ENCODE data around the gene NOX3.

The NOX3 gene

DNA sequence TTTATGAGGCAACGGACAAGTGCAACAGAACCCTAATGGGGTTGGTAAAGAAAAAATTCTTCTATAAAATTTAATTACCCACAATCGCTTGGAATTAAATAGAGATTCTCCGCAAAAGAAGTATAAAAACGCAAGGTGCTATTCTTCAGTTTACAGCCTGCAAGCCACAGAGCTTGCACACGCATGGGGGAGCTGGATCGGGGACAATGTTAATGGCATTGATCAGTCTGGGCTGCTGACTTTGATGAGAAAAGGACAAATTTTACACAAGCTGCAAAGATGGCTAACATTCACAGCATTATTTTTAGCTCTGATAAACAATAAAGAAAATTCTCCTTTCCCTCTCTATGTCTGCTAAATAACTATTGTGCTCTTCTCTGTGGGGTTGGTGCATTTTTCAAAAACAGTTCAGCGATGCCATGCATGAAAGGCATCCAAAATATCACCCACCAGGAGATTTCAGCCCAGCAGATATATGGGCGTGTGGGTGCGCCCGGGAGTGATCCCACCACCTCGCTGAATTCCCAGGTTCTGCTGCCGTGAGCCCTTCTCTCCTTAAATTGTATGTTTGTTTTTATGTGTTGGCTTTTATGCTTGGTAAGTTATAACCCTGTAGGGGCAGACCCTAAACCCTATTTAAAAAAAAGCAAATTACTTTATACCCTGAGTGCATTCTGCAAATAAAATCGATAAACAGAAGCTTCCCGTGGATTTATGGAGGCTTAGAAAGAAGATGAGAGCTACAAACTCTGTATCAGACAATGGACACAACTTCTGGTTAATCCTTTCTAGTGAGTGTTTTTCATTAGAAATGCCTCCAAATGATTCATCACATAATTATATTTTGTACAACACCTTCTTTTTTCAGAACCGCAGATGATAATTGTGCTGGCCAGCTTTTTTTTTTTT, 55.6 kb downstream of the NOX3 start:
- DNase-seq (ENCODE audit: low read depth in 2 of 2): no peak

DNA sequence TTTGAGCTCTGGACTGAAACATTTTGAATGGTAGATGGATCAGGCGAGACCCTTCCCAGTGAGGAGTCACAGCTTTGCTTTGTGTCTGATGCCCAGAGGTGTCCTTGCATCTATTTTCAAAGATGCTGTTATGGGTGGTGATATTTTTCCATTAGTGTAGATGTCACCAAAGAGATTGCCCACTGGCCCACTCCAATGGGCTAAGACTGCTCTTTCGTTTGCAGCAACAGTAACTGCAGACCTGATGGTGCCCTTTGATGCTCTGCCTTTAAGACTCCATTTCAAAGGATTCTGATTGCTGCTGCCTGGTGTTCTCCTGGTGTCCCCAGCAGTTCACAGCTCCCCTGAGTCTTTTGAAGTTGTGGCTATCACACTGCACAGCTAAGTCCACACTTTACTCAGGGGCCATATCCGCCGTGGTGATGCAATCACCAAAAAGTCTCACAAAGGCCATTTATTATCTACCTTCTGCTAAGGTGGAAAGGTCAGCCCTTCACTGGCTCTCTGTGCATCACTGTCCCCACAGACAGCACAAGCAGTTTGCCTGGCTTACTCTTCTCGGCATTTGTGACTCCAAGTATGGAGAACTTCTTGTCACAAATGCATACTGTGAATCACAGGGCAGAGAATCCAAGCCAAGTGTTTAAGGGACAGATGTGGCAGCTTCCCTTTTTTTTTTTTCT, 56.4 kb downstream of the NOX3 start:
- no peak for DNase-seq (ENCODE audit: low read depth in 2 of 2)

DNA sequence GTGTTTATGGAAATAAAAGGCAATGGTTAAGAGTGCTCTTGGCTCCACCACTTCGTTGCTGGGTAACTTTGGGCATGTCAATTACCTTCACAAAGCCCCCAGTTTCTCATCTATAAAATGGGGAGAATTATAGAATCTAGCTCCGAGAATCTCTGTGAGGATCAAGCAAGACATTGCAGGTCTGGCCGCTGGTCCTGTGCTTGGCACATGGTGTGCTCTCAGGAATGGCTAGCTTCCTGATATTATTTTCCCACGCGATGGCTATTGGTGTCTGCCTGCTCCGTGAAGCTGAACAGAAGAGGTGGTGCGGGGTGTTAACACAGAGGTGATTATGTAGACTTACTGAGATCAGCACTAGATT, 57.0 kb downstream of the NOX3 start:
- DNase-seq (ENCODE audit: low read depth in 2 of 2): no peak

DNA sequence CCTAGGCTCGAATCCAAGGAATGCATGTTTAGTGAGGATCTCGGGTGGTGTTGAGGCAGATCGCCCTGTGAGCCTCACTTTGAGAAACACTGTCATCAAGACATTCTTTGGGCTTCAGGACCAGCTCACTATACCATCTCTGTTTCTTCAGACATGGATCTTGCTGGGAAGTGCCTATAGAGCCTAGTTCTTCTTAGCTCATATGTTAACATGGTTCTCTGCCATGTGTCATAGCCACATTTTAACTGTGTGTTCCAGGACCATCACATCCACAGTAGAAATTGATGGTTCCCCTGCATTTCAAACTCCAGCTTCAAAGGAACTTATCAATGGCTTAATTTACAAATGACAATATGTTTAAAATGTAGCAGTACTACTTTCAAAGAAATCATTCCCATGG, 57.4 kb downstream of the NOX3 start:
- DNase-seq (ENCODE audit: low read depth in 2 of 2): no peak

DNA sequence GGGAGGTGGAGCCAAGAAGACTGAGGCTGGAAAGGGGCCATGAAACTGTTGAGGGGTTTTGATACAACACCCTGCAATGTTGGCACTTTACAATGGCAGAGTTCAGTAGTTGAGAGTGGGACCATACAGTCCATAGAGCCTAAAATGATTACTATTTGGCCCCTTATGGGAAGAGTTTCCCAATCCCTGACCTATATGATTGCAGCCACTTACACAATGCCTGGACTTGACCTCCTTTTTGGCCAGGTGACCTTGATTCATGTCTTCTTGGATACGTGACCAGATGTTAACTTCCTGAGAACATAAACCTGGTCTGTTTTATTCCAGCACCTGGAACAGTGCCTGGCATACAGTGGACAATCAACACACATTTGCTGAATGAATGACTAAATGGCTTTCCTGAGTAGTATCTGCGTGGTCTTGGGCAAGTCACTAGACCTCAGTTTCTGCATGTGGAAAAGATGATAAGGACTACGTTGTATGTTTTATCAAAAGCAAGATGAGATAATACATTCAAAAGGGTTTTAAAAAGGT, 58.4 kb downstream of the NOX3 start:
- DNase-seq (ENCODE audit: low read depth in 2 of 2): no peak

DNA sequence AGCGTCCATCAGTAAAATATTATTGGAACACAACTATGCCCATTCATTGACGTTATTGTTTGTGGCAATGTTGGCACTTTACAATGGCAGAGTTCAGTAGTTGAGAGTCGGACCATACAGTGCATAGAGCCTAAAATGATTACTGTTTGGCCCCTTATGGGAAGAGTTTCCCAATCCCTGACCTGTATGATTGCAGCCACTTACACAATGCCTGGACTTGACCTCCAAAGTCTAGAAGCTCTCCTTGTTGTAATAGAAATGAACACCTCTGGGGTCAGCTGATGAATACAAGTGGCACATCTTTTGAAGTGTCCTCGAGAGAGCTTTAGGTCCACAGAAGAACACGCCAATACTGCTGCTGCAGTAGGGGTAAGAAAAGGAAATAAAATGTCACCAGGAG, 59.0 kb downstream of the NOX3 start:
- no peak for DNase-seq (ENCODE audit: low read depth in 2 of 2)

DNA sequence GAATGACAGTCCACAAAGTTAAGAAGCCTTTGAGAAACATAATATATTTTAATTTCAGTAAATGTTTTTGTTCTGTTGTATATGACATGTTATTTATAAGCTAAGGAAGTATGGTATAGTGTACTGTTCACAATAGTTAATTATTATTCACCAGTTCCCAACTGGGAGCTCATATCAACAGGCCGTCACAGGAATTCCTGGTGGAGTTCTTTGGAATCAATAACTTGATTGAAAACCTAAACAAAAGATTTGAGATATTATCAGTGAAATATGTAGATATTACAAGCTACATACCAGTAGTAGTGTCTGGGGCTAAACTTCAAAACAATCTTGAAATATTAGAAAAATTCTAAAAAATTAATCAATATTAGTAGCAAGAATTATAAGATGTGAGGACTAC, 60.3 kb downstream of the NOX3 start:
- no peak for DNase-seq (ENCODE audit: low read depth in 2 of 2)

DNA sequence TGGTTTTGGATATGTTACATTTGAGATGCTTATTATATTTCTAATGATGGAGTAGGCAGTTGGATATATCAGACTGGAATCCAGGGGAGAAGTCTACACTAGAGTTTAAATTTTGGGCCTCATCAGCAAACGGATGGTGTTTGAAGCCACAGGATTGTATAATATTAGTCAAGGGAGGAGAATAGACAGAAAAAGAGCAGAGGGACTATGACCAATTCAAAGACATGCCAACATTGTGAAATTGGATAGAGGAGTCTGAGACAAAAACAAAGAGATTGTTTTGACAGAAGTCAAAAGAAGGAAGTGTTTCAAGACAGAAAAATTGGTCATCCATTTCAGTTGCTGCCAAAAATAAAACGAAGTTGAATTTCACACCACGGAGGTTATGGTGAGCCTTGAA, 66.5 kb downstream of the NOX3 start:
- no peak for DNase-seq (ENCODE audit: low read depth in 2 of 2)

DNA sequence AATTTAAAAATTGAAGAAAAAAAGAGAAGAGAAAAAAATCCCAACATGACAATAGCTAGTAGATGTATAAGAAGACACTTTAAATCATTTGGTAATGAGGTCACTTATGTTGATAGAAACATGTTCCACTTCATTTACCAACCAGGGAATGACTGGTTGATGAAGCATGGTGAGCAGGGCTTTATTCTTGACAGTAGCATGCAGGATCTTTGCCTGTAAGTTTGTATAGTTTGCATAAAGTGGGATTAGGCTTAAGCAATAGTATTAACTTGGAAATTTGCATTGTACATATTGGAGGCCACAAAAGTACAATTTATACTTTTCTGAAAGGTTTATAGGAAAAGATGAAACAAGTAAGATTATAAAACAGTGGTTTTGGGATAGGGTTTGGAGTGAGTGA, 67.0 kb downstream of the NOX3 start:
- no peak for DNase-seq (ENCODE audit: low read depth in 2 of 2)

DNA sequence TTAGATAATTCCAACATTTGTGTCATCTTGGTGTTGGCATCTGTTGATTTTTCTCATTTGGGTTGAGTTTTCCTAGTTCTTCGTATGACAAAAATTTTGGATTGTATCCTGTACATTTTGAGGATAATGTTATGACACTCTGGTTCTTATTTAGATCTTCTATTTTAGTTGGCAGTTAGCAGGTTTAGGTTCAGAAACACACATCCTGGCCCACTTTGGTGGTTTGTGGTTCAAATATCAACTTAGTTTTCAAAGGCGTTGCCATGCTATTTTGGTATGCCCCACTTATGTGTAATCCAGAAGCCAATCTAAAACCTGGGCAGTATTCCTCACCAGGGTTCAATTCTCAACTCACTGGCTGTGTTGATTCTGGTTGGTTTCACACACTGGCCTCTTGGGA, 68.2 kb downstream of the NOX3 start:
- no peak for DNase-seq (ENCODE audit: low read depth in 2 of 2)

DNA sequence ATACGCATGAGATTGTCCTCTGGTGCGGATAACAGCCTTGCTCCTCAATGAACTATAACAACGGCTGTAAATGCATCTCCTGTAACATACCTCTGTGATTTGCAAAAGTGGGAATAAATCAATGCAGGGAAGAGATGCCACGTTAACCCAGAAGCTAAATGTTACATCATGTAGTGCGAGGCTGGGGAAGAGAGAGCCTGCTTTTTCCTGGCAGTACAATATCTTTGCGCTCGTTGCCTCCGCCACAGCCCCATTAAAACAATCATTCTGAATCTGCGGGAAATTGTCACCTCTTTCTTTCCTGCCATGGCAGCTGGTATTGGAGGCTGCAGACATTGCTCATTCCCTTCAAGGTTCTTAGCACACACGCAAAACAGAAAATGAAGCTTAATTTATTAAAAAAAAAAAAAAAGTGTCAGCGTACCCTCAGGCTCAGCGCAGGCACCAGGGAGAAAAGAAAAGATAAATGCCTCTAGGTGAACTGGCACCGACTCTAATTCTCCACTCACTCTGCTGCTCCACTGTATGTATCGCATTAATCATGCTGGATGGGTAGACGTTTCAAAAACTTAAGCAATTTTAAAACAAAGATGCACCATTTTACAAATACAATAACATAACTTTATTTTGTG, 71.2 kb downstream of the NOX3 start:
- DNase-seq (ENCODE audit: low read depth in 2 of 2): no peak

DNA sequence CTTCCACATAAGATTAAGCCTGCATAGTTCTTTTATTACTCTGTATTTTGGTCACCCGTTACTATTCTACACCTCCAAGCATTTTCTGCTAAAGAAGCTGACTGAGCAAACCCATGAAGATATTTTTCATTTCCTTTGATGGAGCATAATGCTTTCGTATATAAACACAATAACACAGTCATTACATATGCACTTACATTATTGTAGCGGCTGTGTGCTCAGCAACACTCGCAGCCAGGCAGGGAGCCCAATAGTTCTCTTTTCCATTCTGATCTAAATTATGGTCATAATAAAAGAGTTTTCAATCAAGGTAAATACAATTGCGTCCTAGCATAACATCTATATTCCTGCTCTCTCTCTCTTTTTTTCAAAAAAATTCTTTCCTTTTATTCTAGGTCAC, 71.7 kb downstream of the NOX3 start:
- no peak for DNase-seq (ENCODE audit: low read depth in 2 of 2)

DNA sequence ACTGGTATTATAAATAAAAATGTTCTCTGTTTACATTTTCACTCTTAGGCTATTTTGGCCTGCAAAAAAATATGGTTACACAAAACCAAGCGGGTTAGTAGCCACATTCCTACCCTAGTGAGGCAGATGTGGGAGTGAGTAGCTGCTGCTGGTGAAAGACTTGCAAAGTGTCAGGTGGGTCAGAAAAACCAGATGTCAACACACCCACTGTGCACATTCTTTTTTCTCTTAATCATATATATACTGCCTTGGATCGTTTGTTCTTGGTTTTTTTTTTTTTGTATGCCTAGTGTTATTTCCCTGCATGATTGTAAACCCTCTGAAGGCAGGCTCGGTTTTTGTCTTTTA, 73.3 kb downstream of the NOX3 start:
- DNase-seq (ENCODE audit: low read depth in 2 of 2): no peak

DNA sequence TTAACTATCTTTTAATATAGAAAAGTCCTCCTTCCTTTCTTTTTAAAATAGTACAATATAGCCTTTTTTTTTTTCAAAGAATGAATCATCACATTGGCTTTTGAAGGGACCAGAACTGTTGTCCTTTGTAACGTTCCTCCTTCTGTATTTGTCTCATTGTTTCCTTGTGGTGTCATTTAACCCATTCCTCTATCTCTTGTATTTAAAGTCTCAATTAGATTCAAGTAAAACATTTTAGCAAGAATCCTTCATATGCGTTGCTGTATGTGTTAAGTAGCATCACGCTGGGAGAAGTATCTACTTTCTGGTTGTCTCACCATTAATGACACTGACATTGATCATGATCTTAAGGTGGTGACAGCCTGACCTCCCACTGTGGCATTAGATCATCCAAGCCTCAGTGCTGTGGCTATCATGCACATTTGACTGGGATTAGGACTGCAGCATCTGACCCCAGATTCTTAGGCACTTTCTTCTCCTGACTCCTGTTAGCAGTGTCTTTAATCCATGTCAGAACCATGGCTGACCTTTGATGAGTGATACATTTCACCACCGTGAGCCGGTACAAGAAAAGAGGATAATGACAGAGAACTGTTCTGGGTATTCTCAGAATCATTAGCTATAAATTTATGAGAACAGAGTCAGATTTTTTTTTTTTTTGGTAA, 73.8 kb downstream of the NOX3 start:
- no peak for DNase-seq (ENCODE audit: low read depth in 2 of 2)

DNA sequence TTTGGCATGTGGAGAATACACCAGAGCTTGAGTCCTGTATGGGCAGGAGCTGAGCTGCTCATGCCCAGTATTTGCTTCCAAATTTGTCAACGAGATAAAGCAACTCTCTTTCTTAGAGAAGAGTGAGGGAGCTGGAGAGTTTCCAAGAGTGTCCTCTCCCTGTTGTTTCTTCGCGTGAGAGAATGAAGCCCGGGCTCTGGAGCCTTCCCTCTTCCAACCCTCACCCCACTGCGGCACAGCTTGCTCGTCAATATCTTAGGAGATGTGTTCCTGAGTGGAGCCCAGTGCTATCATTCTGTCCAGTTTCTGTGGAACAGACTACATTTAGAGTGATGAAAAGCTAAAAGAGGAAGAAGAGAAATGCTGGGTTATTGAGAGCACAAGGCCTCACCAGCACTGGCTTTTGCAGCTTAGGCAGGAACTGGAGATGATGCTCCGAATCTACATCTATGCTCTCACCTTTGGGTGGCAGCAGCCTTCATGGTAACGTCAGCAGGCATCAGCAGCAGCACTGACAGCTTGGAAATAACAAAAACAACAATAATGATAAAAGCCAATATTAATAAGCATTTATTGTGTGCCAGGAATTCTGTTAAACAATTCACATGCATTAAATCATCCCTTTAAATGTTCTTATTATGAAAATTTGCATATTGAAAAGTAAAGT, 74.8 kb downstream of the NOX3 start:
- no peak for DNase-seq (ENCODE audit: low read depth in 2 of 2)

DNA sequence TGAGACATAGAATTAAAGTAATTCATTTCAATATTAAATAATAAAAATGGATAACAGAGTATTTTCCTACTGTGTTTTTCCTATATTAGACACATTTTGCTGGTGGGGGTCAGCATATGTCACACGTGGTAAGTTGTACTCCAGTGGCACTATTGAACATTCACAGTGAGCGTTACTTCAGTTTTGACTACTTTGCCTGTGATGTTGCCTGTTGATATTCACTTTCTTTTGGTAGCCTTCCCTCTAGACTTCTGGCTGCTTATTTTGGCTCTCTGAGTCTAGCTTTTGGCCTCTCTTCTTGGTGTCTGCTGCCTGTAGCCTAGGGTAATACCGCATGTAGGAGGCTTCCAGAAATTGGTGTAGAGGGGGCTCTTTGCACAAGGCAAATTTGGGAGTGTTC, 76.9 kb downstream of the NOX3 start:
- DNase-seq (ENCODE audit: low read depth in 2 of 2): no peak

DNA sequence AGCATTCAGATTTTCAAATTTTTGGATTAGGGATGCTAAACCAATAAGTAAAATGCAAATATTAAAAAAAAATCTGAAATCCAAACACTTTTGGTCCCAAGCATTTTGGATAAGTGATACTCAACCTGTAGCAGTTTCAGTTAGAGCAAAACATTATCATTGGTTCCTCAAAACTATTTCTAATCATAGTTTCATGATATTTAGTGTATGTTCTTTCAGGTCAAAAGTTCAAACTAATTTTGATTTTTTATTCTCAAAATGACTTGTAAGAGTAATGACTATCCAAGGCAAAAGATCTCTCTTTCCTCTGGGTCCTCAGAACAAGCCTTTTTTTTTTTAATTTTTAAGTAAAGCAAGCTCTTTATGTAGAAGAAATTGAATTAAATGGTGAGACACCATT, 77.4 kb downstream of the NOX3 start:
- DNase-seq (ENCODE audit: low read depth in 2 of 2): no peak

DNA sequence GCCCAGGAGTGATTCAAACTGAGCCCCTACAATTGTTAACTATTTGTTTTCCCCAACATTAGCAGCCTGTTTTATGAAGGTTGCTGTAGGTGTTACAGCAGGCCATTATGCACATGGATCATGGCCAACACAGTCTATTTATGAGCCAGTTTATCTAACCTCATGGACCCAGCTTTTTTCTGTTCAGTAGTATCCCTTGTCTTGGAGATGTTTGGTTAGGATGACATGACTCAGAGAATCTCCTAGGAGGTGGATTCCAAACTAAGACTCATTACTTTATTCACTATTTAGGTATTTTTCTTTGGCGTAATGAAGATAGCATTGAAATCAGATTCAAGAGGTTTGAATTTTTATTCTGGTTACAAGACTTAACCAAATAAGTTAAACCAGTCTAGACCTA, 78.6 kb downstream of the NOX3 start:
- no peak for DNase-seq (ENCODE audit: low read depth in 2 of 2)

DNA sequence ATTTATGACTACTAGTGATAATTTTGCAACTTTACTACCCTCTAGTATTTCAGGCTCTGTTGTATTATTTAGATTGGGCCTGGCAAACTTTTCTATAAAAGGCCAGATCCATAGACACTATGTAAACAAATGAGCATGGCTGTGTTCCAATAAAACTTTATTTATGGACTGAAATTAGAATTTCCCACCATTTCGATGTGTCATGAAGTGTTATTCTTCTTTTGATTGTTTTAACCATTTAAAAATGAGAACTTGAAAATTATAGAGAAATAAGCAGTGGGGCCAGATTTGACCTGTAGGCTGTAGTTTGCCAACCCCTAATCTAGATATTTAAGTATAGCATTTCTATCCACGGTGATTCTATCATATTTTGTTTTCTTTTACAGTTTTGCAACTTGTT, 79.8 kb downstream of the NOX3 start:
- no peak for DNase-seq (ENCODE audit: low read depth in 2 of 2)

DNA sequence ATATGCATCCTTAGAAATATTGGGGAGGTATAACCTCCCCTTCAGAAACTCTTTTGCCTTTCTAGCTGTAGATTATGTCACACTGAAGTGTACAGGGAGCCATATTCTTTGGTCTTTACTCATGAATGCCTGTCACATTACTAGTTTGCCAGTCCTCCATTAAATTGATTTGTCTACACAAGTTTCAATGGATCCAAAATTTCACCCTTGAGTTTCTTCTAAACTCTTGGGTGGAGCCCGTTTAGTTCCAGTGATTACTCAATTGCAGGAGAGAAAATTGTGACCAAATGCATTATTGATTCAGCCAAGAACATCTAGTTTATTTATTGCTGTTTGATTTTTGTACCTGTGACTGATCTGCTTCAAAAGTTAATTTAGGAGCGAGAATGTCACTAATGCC, 81.0 kb downstream of the NOX3 start:
- no peak for DNase-seq (ENCODE audit: low read depth in 2 of 2)

DNA sequence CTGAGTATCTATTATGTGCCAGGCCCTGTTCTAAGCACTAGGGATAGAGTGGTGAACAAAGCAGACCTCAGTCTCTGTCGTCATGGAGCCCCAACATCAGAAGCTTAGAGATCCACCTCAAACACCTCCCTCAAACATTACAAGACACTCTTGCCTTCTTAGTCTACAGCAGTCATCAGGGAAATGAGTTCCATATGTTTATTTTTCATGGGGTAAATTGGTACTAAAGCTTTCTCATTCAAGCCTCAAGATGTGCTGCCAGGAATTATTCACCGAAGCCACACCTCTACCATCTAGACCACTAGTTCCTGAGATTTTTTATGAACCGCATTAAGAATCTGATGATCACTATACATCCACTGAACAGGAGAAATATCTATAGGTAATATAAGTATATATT, 82.4 kb downstream of the NOX3 start:
- no peak for DNase-seq (ENCODE audit: low read depth in 2 of 2)

DNA sequence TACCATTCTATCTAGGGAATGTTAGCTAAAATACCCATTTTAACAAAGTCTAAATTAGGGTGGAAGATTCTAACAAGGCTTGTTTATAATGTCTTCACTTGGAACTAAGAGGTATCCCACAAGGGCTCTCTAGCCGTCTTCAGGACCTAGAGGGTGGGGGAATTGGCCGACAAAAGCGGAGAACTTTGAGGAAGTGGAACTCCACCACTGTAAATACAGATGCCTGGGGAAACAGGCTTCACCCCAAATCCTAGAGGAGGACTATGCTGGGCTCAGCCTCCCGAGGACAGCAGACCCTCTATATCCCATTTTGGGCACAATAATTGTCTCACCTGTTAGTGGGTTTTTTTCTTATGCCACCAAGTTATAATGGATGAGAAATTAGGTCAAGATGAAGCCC, 83.4 kb downstream of the NOX3 start:
- DNase-seq (ENCODE audit: low read depth in 2 of 2): no peak

All from stimulated activated CD4-positive, alpha-beta T cell treated with anti-CD3 and anti-CD28 coated beads, Interleukin-1b, Interleukin-23, amount 100 ng/mL, for 1 hour (primary cell).